Sigmoid colon (tissue), 7 donors: Measurements from ENCODE around the gene NLGN3. TPM values are rescaled to one million over a fixed set of nuclear protein-coding genes. Genes with fewer than 3 reads are reported as not detected.

ENCODE experiments used
- DNase-seq: peaks from one replicate; pipeline ENCODE4 v3.0.0-alpha.2; 2019
- H3K27ac ChIP-seq, 4 donors: fragments of 200-600 bp; sonication (generic); one replicate each; pipeline ENCODE4 v1.5.1; 2016 to 2019; ENCODE audit warnings: mild to moderate bottlenecking in 1 of 4
- H3K27me3 ChIP-seq, 3 donors: fragments of 200-600 bp; sonication (generic); one replicate each; pipeline ENCODE4 v1.5.1; 2019; ENCODE audit warnings: mild to moderate bottlenecking in 1 of 3
- H3K36me3 ChIP-seq, 4 donors: fragments of 200-600 bp; sonication (generic); one replicate each; pipeline ENCODE4 v1.5.1; 2016 to 2019
- H3K4me1 ChIP-seq, 4 donors: fragments of 200-600 bp; sonication (generic); one replicate each; pipeline ENCODE4 v1.5.1; 2017 to 2019
- H3K4me3 ChIP-seq, 4 donors: fragments of 200-600 bp; sonication (generic); one replicate each; pipeline ENCODE4 v1.5.1; 2017 to 2019; ENCODE audit warnings: mild to moderate bottlenecking in 2 of 4, moderate library complexity in 1 of 4
- H3K9me3 ChIP-seq, 4 donors: fragments of 200-600 bp in 3 of 4; sonication (generic) in 3 of 4; one replicate each; pipeline versions ENCODE4 v1.5.1 to v1.6.1; 2013 to 2019
- CTCF ChIP-seq, 4 experiments: fragments of 450-650 bp in 3 of 4; fragments of 200-600 bp in 1 of 4; IDR thresholded peaks; one replicate each; pipeline ENCODE4 v1.5.1; 2016 to 2019; ENCODE audit warnings: antibody characterized with exemption in 4 of 4, mild to moderate bottlenecking in 3 of 4, moderate library complexity in 2 of 4
- EP300 ChIP-seq, 4 donors: sonication (generic); formaldehyde crosslinking; IDR thresholded peaks; one replicate each; pipeline ENCODE4 v1.6.1; 2017; ENCODE audit warnings: antibody characterized with exemption in 4 of 4
- POLR2A ChIP-seq, 2 donors: fragments of 450-650 bp; IDR thresholded peaks; one replicate each; pipeline ENCODE4 v1.6.1; 2016; ENCODE audit warnings: antibody characterized with exemption in 2 of 2, mild to moderate bottlenecking in 2 of 2, moderate library complexity in 2 of 2
- POLR2AphosphoS5 ChIP-seq, 4 donors: sonication (generic); formaldehyde crosslinking; IDR thresholded peaks; one replicate each; pipeline ENCODE4 v1.6.1; 2017; ENCODE audit warnings: antibody characterized with exemption in 4 of 4
- WGBS, 2 donors: extraction: QIAGEN DNeasy Blood & Tissue Kit; methylation state at CpG; one replicate each; pipeline ENCODE4 v1.1.7; 2013; 5-methylcytosine and 5-hydroxymethylcytosine counted together
- intact Hi-C: fragments of 100-400 bp; cut with DNase I; formaldehyde crosslinking; loops from one replicate; pipeline ENCODE4 v1.15.1; 2023
- polyA plus RNA-seq, 3 donors: library from polyadenylated mRNA; stranded (reverse); fragments of 200-250 nt; gene quantifications; one replicate each; pipeline ENCODE4 v1.2.3, GENCODE V29; 2013
- total RNA-seq, 4 donors: library from RNA; depleted of rRNA; stranded (reverse); fragments of >200 nt; gene quantifications; one replicate each; pipeline ENCODE4 v1.1.0, GENCODE V29; 2016
- donor health status: healthy with polysubstance abuse.
- donor health status: Bipolar disorder and iron deficiency.
- donor health status: healthy.

The NLGN3 gene
- total and polyA plus RNA-seq, 7 donors: under 0.01 to 3.6 (median 1.6) TPM; not detected in 1

- Histone ChIP-seq H3K4me1 (no peaks in the 10 kb centered on the region), H3K27ac (no peak overlapping the region), H3K36me3 (no peaks in the 10 kb centered on the region), H3K9me3 (no peaks in the 10 kb centered on the region), H3K27me3 (no peaks in the 10 kb centered on the region), H3K4me3 (no peak overlapping the region)
- 91 to 93% methylated on average over 5 of the region's 5 CpGs for WGBS, 2 donors
- intact Hi-C loops: loop anchor here (10.0 kb wide), 1 partner anchor 716 kb away; no protein-coding TSS in a partner anchor
- no peak for TF ChIP-seq EP300 (IDR thresholded peaks at IDR 0.05)
- TF ChIP-seq CTCF (IDR thresholded peaks at IDR 0.05): no peak
- no peak for TF ChIP-seq POLR2AphosphoS5 (IDR thresholded peaks at IDR 0.05)
- TF ChIP-seq POLR2A (IDR thresholded peaks at IDR 0.05): no peak
- no peak for DNase-seq
Observed at GRCh38 chrX:71170660-71171059, 26.0 kb downstream of the NLGN3 start.

- intact Hi-C loops: loop anchor here (10.0 kb wide), 1 partner anchor 716 kb away; no protein-coding TSS in a partner anchor
- Histone ChIP-seq H3K27me3 (no peaks in the 10 kb centered on the region), H3K36me3 (no peaks in the 10 kb centered on the region), H3K4me1 (no peaks in the 10 kb centered on the region), H3K9me3 (no peaks in the 10 kb centered on the region), H3K27ac (no peak overlapping the region), H3K4me3 (no peak overlapping the region)
- TF ChIP-seq EP300 (IDR thresholded peaks at IDR 0.05) (no peak), POLR2A (IDR thresholded peaks at IDR 0.05) (no peak), CTCF (IDR thresholded peaks at IDR 0.05) (no peak), POLR2AphosphoS5 (IDR thresholded peaks at IDR 0.05) (no peak)
- 62 to 85% methylated on average over 12 of the region's 12 CpGs for WGBS, 2 donors
- no peak for DNase-seq
Observed at GRCh38 chrX:71171110-71171801, 26.6 kb downstream of the NLGN3 start.

- H3K4me1 ChIP-seq: no peaks in the 10 kb centered on the region
- H3K9me3 ChIP-seq: no peaks in the 10 kb centered on the region
- no peaks in the 10 kb centered on the region for H3K36me3 ChIP-seq
- H3K27ac ChIP-seq: no peak overlapping the region
- TF ChIP-seq POLR2AphosphoS5 (IDR thresholded peaks at IDR 0.05): no peak
- no peak for TF ChIP-seq CTCF (IDR thresholded peaks at IDR 0.05)
- no peak for TF ChIP-seq POLR2A (IDR thresholded peaks at IDR 0.05)
- no peak for TF ChIP-seq EP300 (IDR thresholded peaks at IDR 0.05)
- no peaks in the 10 kb centered on the region for H3K27me3 ChIP-seq
- no peak for DNase-seq
- intact Hi-C loops: loop anchor here (10.0 kb wide), 1 partner anchor 719 kb away; no protein-coding TSS in a partner anchor
- H3K4me3 ChIP-seq: no peak overlapping the region
- 89 to 94% methylated on average over 2 of the region's 2 CpGs for WGBS, 2 donors
Observed at GRCh38 chrX:71173440-71173839, 28.8 kb downstream of the NLGN3 start.

- TF ChIP-seq POLR2A (IDR thresholded peaks at IDR 0.05) (no peak), CTCF (IDR thresholded peaks at IDR 0.05) (no peak), POLR2AphosphoS5 (IDR thresholded peaks at IDR 0.05) (no peak), EP300 (IDR thresholded peaks at IDR 0.05) (no peak)
- H3K9me3 ChIP-seq: no peaks in the 10 kb centered on the region
- H3K27ac ChIP-seq: no peak overlapping the region
- H3K4me1 ChIP-seq: no peaks in the 10 kb centered on the region
- intact Hi-C loops: loop anchor here (5.0 to 10.0 kb wide), 4 partner anchors 177 to 720 kb away; no protein-coding TSS in a partner anchor
- no peak overlapping the region for H3K4me3 ChIP-seq
- no peaks in the 10 kb centered on the region for H3K27me3 ChIP-seq
- 97 to 98% methylated on average over 1 of the region's 1 CpG for WGBS, 2 donors
- DNase-seq: no peak
- H3K36me3 ChIP-seq: no peaks in the 10 kb centered on the region
Observed at GRCh38 chrX:71174795-71175194, 30.2 kb downstream of the NLGN3 start.
